Ramos (cell line): Measurements from ENCODE around the gene MYBPC3.
"Not testable (repeated sequence)": the region's sequence is repeated elsewhere in the genome, so short reads cannot be mapped to it uniquely, and the experiment has no call there.

ENCODE experiments used
- in situ Hi-C: fragments of 300-500 bp; cut with MboI; formaldehyde crosslinking; loops from one replicate; pipeline ENCODE4 v1.14.3; 2022; ENCODE audit warnings: low sequenced_read_pairs; ENCODE audit not compliant: unreplicated experiment

MYBPC3 gene

GRCh38 chr11:47327025-47327424 lies 25.5 kb downstream of the MYBPC3 start:
- in situ Hi-C loops = no loop called here

GRCh38 chr11:47326198-47326597 lies 26.3 kb downstream of the MYBPC3 start:
- in situ Hi-C loops = no loop called here

- in situ Hi-C loops = no loop called here
Measured at GRCh38 chr11:47325271-47326041, 27.0 kb downstream of the MYBPC3 start.

GRCh38 chr11:47324520-47324919 lies 28.0 kb downstream of the MYBPC3 start:
- in situ Hi-C loops = no loop called here

GRCh38 chr11:47318166-47318565 lies 34.3 kb downstream of the MYBPC3 start:
- in situ Hi-C loops = no loop called here

GRCh38 chr11:47317064-47317828 lies 35.3 kb downstream of the MYBPC3 start:
- in situ Hi-C loops = no loop called here

- in situ Hi-C loops = not testable (repeated sequence)
Measured at GRCh38 chr11:47316501-47316900, 36.0 kb downstream of the MYBPC3 start.

- in situ Hi-C loops = no loop called here
Measured at GRCh38 chr11:47314992-47315391, 37.5 kb downstream of the MYBPC3 start.

GRCh38 chr11:47308050-47308823 lies 44.3 kb downstream of the MYBPC3 start:
- in situ Hi-C loops = no loop called here

GRCh38 chr11:47306484-47306844 lies 46.0 kb downstream of the MYBPC3 start:
- in situ Hi-C loops = no loop called here

GRCh38 chr11:47305734-47306483 lies 46.6 kb downstream of the MYBPC3 start:
- in situ Hi-C loops = no loop called here

- in situ Hi-C loops = no loop called here
Measured at GRCh38 chr11:47302853-47303252, 49.6 kb downstream of the MYBPC3 start.

- in situ Hi-C loops = no loop called here
Measured at GRCh38 chr11:47299078-47299477, 53.4 kb downstream of the MYBPC3 start.

GRCh38 chr11:47296045-47296444 lies 56.5 kb downstream of the MYBPC3 start:
- in situ Hi-C loops = no loop called here

GRCh38 chr11:47295385-47295784 lies 57.1 kb downstream of the MYBPC3 start:
- in situ Hi-C loops = no loop called here

GRCh38 chr11:47289856-47290255 lies 62.6 kb downstream of the MYBPC3 start:
- in situ Hi-C loops = no loop called here

GRCh38 chr11:47288066-47288465 lies 64.4 kb downstream of the MYBPC3 start:
- in situ Hi-C loops = no loop called here

GRCh38 chr11:47285969-47286770 lies 66.3 kb downstream of the MYBPC3 start:
- in situ Hi-C loops = no loop called here

GRCh38 chr11:47284151-47284550 lies 68.4 kb downstream of the MYBPC3 start:
- in situ Hi-C loops = no loop called here
